ENCODE measurements around the gene ATXN10. TPM values are rescaled to one million over a fixed set of nuclear protein-coding genes. Genes with fewer than 3 reads are reported as not detected.

Gene ATXN10
- total and polyA plus RNA-seq, 4 experiments from 2014 or later, result 61.8 to 102 (median 76.3) TPM

GRCh38 chr22:45812910-45813309, 141.3 kb downstream of the ATXN10 start:
- peaks cover 0 to 11% (median 8%) of the 10 kb centered on the region in 4 donors for H3K4me1 Mint-ChIP-seq
- no peak overlapping the region for H3K4me3 Mint-ChIP-seq
- no peaks in the 10 kb centered on the region for H3K4me1 ChIP-seq (ENCODE audit: insufficient read depth, low read length)
- H3K27ac ChIP-seq (ENCODE audit: low read depth, low read length), result no peak overlapping the region
- H3K9me3 Mint-ChIP-seq, result no peaks in the 10 kb centered on the region
- peaks cover 49 to 65% of the 10 kb centered on the region in 2 donors for H3K36me3 Mint-ChIP-seq
- no peak overlapping the region for H3K27ac Mint-ChIP-seq
- intact Hi-C loops (cut with micrococcal nuclease), result no loop called here
- CTCF ChIA-PET (ENCODE audit: partially characterized antibody), result interaction anchor here (0.6 kb wide), 1 partner anchor 39 kb away, joined by 3 read pairs; no protein-coding TSS in a partner anchor
- no peaks in the 10 kb centered on the region for H3K27me3 Mint-ChIP-seq
- no peaks in the 10 kb centered on the region for H3K36me3 ChIP-seq (ENCODE audit: insufficient read depth, low read length)
- H3K9me3 ChIP-seq (ENCODE audit: control insufficient read depth in 1 of 2, low read length in 2 of 2), result no peaks in the 10 kb centered on the region
- POLR2A ChIA-PET (ENCODE audit: partially characterized antibody), result no interaction called here
- no peaks in the 10 kb centered on the region for H3K27me3 ChIP-seq (ENCODE audit: insufficient read depth, low read length)
- no peak for DNase-seq
- H3K4me3 ChIP-seq (ENCODE audit: low read length in 2 of 2), result no peak overlapping the region

- ChIA-PET POLR2A (ENCODE audit: partially characterized antibody) (no interaction called here), CTCF (ENCODE audit: partially characterized antibody) (no interaction called here)
- peaks cover 0 to 11% (median 7%) of the 10 kb centered on the region in 4 donors for H3K4me1 Mint-ChIP-seq
- Histone ChIP-seq H3K27me3 (ENCODE audit: insufficient read depth, low read length) (no peaks in the 10 kb centered on the region), H3K36me3 (ENCODE audit: insufficient read depth, low read length) (no peaks in the 10 kb centered on the region), H3K4me1 (ENCODE audit: insufficient read depth, low read length) (no peaks in the 10 kb centered on the region), H3K27ac (ENCODE audit: low read depth, low read length) (no peak overlapping the region), H3K4me3 (ENCODE audit: low read length in 2 of 2) (no peak overlapping the region), H3K9me3 (ENCODE audit: control insufficient read depth in 1 of 2, low read length in 2 of 2) (no peaks in the 10 kb centered on the region)
- H3K9me3 Mint-ChIP-seq, result no peaks in the 10 kb centered on the region
- intact Hi-C loops (cut with micrococcal nuclease), result no loop called here
- no peak overlapping the region for H3K4me3 Mint-ChIP-seq
- H3K36me3 Mint-ChIP-seq, result peaks cover 42 to 55% of the 10 kb centered on the region in 2 donors
- no peak for DNase-seq
- H3K27me3 Mint-ChIP-seq, result no peaks in the 10 kb centered on the region
- no peak overlapping the region for H3K27ac Mint-ChIP-seq
Measured at GRCh38 chr22:45814198-45814597, 142.6 kb downstream of the ATXN10 start.

DNA sequence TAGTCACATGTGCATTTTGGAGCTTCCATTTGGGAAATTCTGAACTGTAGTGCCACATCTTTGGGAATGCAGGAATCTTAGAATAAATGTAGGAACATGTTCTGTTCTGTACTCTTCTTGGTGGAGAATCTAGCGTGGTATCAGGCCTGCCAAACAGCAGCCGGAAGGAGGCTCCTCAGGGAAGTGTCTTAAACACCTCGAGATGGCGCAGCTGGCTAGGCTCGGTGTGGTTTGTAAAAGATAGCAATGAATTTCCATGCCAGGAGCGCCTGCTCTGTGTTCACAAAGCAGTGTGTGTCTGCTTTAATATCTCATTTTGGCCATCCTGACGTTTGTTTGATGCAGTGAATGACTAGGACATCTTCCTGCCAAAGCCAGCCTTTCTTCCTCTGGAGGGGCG, 145.1 kb downstream of the ATXN10 start:
- Histone ChIP-seq H3K27ac (ENCODE audit: low read depth, low read length) (no peak overlapping the region), H3K4me3 (ENCODE audit: low read length in 2 of 2) (no peak overlapping the region), H3K4me1 (ENCODE audit: insufficient read depth, low read length) (no peaks in the 10 kb centered on the region), H3K9me3 (ENCODE audit: control insufficient read depth in 1 of 2, low read length in 2 of 2) (no peaks in the 10 kb centered on the region), H3K27me3 (ENCODE audit: insufficient read depth, low read length) (no peaks in the 10 kb centered on the region), H3K36me3 (ENCODE audit: insufficient read depth, low read length) (no peaks in the 10 kb centered on the region)
- Mint-ChIP-seq H3K4me1 (peaks cover 0 to 7% (median 5%) of the 10 kb centered on the region in 4 donors), H3K27ac (no peak overlapping the region), H3K9me3 (no peaks in the 10 kb centered on the region), H3K4me3 (no peak overlapping the region), H3K27me3 (no peaks in the 10 kb centered on the region), H3K36me3 (peaks cover 45 to 66% of the 10 kb centered on the region in 2 donors)
- POLR2A ChIA-PET (ENCODE audit: partially characterized antibody), result interaction anchor here (0.6 kb wide), 1 partner anchor 78 kb away, joined by 3 read pairs; no protein-coding TSS in a partner anchor
- intact Hi-C loops (cut with micrococcal nuclease), result no loop called here
- CTCF ChIA-PET (ENCODE audit: partially characterized antibody), result no interaction called here
- no peak for DNase-seq

DNA sequence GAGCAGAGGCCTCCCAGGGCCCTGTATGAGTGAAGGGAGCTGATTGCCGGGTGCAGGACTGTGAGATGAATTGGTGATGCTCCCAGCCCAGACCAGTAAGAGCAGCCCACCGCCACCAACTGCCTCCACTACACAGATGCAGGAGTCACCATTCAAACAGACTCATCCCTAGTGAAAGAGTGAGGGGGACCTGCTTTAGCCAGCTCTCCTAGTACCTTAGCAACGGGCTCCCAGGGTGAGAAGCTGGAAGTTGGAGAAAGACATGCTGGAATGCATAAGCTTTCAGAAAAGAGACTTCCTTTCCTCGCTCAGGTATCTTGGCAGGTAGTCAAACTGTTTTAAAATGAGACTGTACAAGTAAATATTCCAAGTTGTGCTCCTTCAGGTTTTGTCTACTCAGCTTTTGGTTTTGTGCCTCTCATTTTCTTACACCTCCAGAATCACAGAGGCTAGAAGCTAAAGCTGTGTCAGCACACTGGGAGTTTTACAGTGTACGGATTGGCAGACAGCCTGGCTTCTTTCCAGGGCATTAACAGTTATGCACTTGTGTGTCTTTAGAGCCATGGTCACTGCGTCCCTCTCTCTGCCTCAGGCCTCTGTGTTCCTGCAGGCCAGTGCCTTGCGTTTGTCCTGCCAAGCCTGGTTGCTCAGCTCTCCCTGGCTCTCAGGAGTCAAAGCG, 146.2 kb downstream of the ATXN10 start:
- Mint-ChIP-seq H3K9me3 (no peaks in the 10 kb centered on the region), H3K36me3 (peaks cover 43 to 68% of the 10 kb centered on the region in 2 donors), H3K27me3 (no peaks in the 10 kb centered on the region), H3K4me3 (no peak overlapping the region), H3K27ac (peak overlapping the region in 1 of 7 donors; percentile 29), H3K4me1 (peaks cover 0 to 3% (median under 1%) of the 10 kb centered on the region in 4 donors)
- Histone ChIP-seq H3K4me1 (ENCODE audit: insufficient read depth, low read length) (no peaks in the 10 kb centered on the region), H3K27me3 (ENCODE audit: insufficient read depth, low read length) (no peaks in the 10 kb centered on the region), H3K36me3 (ENCODE audit: insufficient read depth, low read length) (no peaks in the 10 kb centered on the region), H3K27ac (ENCODE audit: low read depth, low read length) (no peak overlapping the region), H3K9me3 (ENCODE audit: control insufficient read depth in 1 of 2, low read length in 2 of 2) (no peaks in the 10 kb centered on the region), H3K4me3 (ENCODE audit: low read length in 2 of 2) (no peak overlapping the region)
- POLR2A ChIA-PET (ENCODE audit: partially characterized antibody), result no interaction called here
- CTCF ChIA-PET (ENCODE audit: partially characterized antibody), result interaction anchor here (1.0 kb wide), 1 partner anchor 47 kb away, joined by 3 read pairs; no protein-coding TSS in a partner anchor
- no peak for DNase-seq
- intact Hi-C loops (cut with micrococcal nuclease), result no loop called here

GRCh38 chr22:45818424-45819085, 146.9 kb downstream of the ATXN10 start:
- DNase-seq, result no peak
- Histone ChIP-seq H3K36me3 (ENCODE audit: insufficient read depth, low read length) (no peaks in the 10 kb centered on the region), H3K27me3 (ENCODE audit: insufficient read depth, low read length) (no peaks in the 10 kb centered on the region), H3K4me3 (ENCODE audit: low read length in 2 of 2) (no peak overlapping the region), H3K4me1 (ENCODE audit: insufficient read depth, low read length) (no peaks in the 10 kb centered on the region), H3K27ac (ENCODE audit: low read depth, low read length) (no peak overlapping the region), H3K9me3 (ENCODE audit: control insufficient read depth in 1 of 2, low read length in 2 of 2) (no peaks in the 10 kb centered on the region)
- H3K27me3 Mint-ChIP-seq, result no peaks in the 10 kb centered on the region
- ChIA-PET CTCF (ENCODE audit: partially characterized antibody) (interaction anchor here (1.0 kb wide), 1 partner anchor 46 kb away, joined by 3 read pairs; no protein-coding TSS in a partner anchor), POLR2A (ENCODE audit: partially characterized antibody) (no interaction called here)
- H3K36me3 Mint-ChIP-seq, result peaks cover 44 to 70% of the 10 kb centered on the region in 2 donors
- no peak overlapping the region for H3K4me3 Mint-ChIP-seq
- intact Hi-C loops (cut with micrococcal nuclease), result no loop called here
- H3K9me3 Mint-ChIP-seq, result no peaks in the 10 kb centered on the region
- H3K27ac Mint-ChIP-seq, result peak overlapping the region in 1 of 7 donors; percentile 29
- H3K4me1 Mint-ChIP-seq, result no peaks in the 10 kb centered on the region

- Mint-ChIP-seq H3K27ac (peak overlapping the region in 1 of 7 donors; percentile 68), H3K9me3 (peaks cover 0 to 2% (median 0%) of the 10 kb centered on the region in 8 donors), H3K4me3 (no peak overlapping the region), H3K4me1 (no peaks in the 10 kb centered on the region), H3K27me3 (no peaks in the 10 kb centered on the region), H3K36me3 (peaks cover 42 to 65% of the 10 kb centered on the region in 2 donors)
- ChIA-PET POLR2A (ENCODE audit: partially characterized antibody) (no interaction called here), CTCF (ENCODE audit: partially characterized antibody) (no interaction called here)
- no peaks in the 10 kb centered on the region for H3K9me3 ChIP-seq (ENCODE audit: control insufficient read depth in 1 of 2, low read length in 2 of 2)
- no peak overlapping the region for H3K27ac ChIP-seq (ENCODE audit: low read depth, low read length)
- no peaks in the 10 kb centered on the region for H3K27me3 ChIP-seq (ENCODE audit: insufficient read depth, low read length)
- H3K4me3 ChIP-seq (ENCODE audit: low read length in 2 of 2), result no peak overlapping the region
- DNase-seq, result no peak
- H3K4me1 ChIP-seq (ENCODE audit: insufficient read depth, low read length), result no peaks in the 10 kb centered on the region
- intact Hi-C loops (cut with micrococcal nuclease), result no loop called here
- no peaks in the 10 kb centered on the region for H3K36me3 ChIP-seq (ENCODE audit: insufficient read depth, low read length)
Measured at GRCh38 chr22:45819305-45819704, 147.7 kb downstream of the ATXN10 start.

GRCh38 chr22:45823336-45823735, 151.7 kb downstream of the ATXN10 start:
- H3K36me3 Mint-ChIP-seq, result peaks cover 57 to 60% of the 10 kb centered on the region in 2 donors
- intact Hi-C loops (cut with micrococcal nuclease), result no loop called here
- no peaks in the 10 kb centered on the region for H3K9me3 ChIP-seq (ENCODE audit: control insufficient read depth in 1 of 2, low read length in 2 of 2)
- DNase-seq, result no peak
- H3K27me3 ChIP-seq (ENCODE audit: insufficient read depth, low read length), result no peaks in the 10 kb centered on the region
- H3K9me3 Mint-ChIP-seq, result peaks cover 0 to 2% (median 0%) of the 10 kb centered on the region in 8 donors
- ChIA-PET CTCF (ENCODE audit: partially characterized antibody) (no interaction called here), POLR2A (ENCODE audit: partially characterized antibody) (no interaction called here)
- no peaks in the 10 kb centered on the region for H3K27me3 Mint-ChIP-seq
- H3K27ac Mint-ChIP-seq, result no peak overlapping the region
- H3K4me3 Mint-ChIP-seq, result no peak overlapping the region
- H3K27ac ChIP-seq (ENCODE audit: low read depth, low read length), result no peak overlapping the region
- no peak overlapping the region for H3K4me3 ChIP-seq (ENCODE audit: low read length in 2 of 2)
- no peaks in the 10 kb centered on the region for H3K4me1 ChIP-seq (ENCODE audit: insufficient read depth, low read length)
- H3K36me3 ChIP-seq (ENCODE audit: insufficient read depth, low read length), result no peaks in the 10 kb centered on the region
- H3K4me1 Mint-ChIP-seq, result peaks cover 0 to 2% (median 0%) of the 10 kb centered on the region in 4 donors

All from CD4-positive, alpha-beta memory T cell (primary cell).